EL (cell line): ENCODE results near the gene SEC16A.

ENCODE experiments used
- DNase-seq: peaks from one replicate; pipeline ENCODE4 v3.0.0-alpha.2; 2016

The SEC16A gene

GRCh38 chr9:136459425-136459824 lies 23.4 kb downstream of the SEC16A start:
- DNase-seq, result no peak

GRCh38 chr9:136457326-136457725 lies 25.5 kb downstream of the SEC16A start:
- no peak for DNase-seq

- no peak for DNase-seq
Observed at GRCh38 chr9:136456258-136456657, 26.6 kb downstream of the SEC16A start.

- DNase-seq, result no peak
Observed at GRCh38 chr9:136455043-136456002, 27.5 kb downstream of the SEC16A start.

GRCh38 chr9:136454026-136454796 lies 28.6 kb downstream of the SEC16A start:
- DNase-seq, result no peak

- no peak for DNase-seq
Observed at GRCh38 chr9:136453326-136453725, 29.5 kb downstream of the SEC16A start.

GRCh38 chr9:136451221-136451877 lies 31.5 kb downstream of the SEC16A start:
- no peak for DNase-seq

- no peak for DNase-seq
Observed at GRCh38 chr9:136448655-136449054, 34.2 kb downstream of the SEC16A start.

- no peak for DNase-seq
Observed at GRCh38 chr9:136447173-136447778, 35.6 kb downstream of the SEC16A start.

GRCh38 chr9:136445799-136446198 lies 37.0 kb downstream of the SEC16A start:
- no peak for DNase-seq

- DNase-seq, result no peak
Observed at GRCh38 chr9:136444102-136444501, 38.7 kb downstream of the SEC16A start.

- no peak for DNase-seq
Observed at GRCh38 chr9:136443687-136444086, 39.2 kb downstream of the SEC16A start.

- no peak for DNase-seq
Observed at GRCh38 chr9:136443087-136443486, 39.8 kb downstream of the SEC16A start.

GRCh38 chr9:136442265-136442664 lies 40.6 kb downstream of the SEC16A start:
- no peak for DNase-seq

- no peak for DNase-seq
Observed at GRCh38 chr9:136441681-136442245, 41.1 kb downstream of the SEC16A start.

- DNase-seq, result peak; percentile 46
Observed at GRCh38 chr9:136441191-136441680, 41.6 kb downstream of the SEC16A start.

- DNase-seq, result peak; percentile 68
Observed at GRCh38 chr9:136439481-136440408, 43.1 kb downstream of the SEC16A start, which contains the start of gene INPP5E. TSS of gene INPP5E (minus strand) at chr9:136439845. CDS start at chr9:136439419, 426 bp downstream.

- peak; percentile 51 for DNase-seq
Observed at GRCh38 chr9:136438548-136439480, 44.0 kb downstream of the SEC16A start.

- peak; percentile 31 for DNase-seq
Observed at GRCh38 chr9:136437839-136438547, 44.8 kb downstream of the SEC16A start.
